Measurements from ENCODE around the gene ETV6.
A peak's percentile ranks its signal among the peaks of the same experiment; 100 is the strongest.

ETV6 gene

DNA sequence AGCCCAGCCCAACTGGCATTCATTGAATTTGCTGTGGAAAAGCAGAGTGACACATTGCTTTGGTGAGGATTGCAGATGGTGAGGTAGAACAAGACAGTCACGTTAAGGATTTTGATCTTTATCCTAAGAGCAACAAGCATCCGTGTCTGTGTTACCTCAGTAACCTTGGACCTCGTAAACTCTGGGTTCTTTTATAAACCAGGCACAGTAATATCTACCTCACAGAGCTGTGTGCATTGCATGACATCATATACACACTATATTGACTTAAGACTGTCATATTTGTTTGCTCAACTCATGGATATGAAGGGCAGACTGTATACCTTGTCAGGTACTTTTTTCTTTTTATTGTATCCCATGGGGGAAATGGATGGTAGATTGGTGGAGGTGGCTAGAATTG, 156.2 kb downstream of the ETV6 start:
- DNase-seq (ENCODE audit: low spot score): peak; percentile 26

GRCh38 chr12:11807458-11807857, 158.0 kb downstream of the ETV6 start:
- no peak for DNase-seq (ENCODE audit: low spot score)

GRCh38 chr12:11808931-11809330, 159.5 kb downstream of the ETV6 start:
- no peak for DNase-seq (ENCODE audit: low spot score)

GRCh38 chr12:11810206-11810545, 160.7 kb downstream of the ETV6 start:
- DNase-seq (ENCODE audit: low spot score): no peak

DNA sequence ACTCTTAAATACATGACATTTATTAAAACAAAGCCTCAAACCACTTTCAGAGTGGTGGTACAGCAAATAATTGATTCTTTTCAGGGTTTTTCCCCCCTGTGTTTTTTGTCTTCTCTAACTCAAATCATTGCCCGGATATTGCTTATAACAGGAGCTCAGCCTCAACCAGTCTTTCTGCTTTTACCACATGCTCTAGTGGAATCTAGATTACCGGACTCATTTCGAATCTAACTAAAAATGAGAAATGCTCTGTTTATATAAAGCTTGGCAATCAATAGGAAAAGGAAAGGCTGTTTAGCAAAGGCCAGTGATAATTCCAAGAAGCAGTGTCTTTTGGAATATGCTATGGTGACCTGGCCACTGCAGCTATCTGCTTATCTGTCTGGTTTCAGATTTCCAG, 161.5 kb downstream of the ETV6 start:
- no peak for DNase-seq (ENCODE audit: low spot score)

GRCh38 chr12:11812241-11812585, 162.7 kb downstream of the ETV6 start:
- DNase-seq (ENCODE audit: low spot score): no peak

GRCh38 chr12:11812586-11813437, 163.3 kb downstream of the ETV6 start:
- no peak for DNase-seq (ENCODE audit: low spot score)

GRCh38 chr12:11813438-11813813, 164.0 kb downstream of the ETV6 start:
- no peak for DNase-seq (ENCODE audit: low spot score)

DNA sequence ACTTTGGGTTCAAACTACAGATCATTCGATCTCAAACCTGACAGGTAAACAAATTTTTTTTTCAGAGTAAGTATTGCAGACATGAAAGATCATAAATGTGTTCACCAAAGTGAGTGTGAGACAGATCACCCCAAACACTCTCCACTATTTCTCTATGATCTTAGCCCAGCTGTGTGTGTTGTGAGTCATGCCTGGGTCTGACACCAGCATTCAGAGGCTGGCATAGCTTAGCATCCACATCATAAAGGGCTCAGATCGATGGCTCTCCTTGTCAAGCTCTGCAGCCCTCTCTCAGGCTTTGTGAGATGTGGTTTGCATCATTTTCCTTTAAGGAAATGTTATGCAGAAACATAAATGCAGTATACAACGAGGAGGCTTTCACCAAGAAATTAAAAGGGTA, 164.9 kb downstream of the ETV6 start:
- no peak for DNase-seq (ENCODE audit: low spot score)

DNA sequence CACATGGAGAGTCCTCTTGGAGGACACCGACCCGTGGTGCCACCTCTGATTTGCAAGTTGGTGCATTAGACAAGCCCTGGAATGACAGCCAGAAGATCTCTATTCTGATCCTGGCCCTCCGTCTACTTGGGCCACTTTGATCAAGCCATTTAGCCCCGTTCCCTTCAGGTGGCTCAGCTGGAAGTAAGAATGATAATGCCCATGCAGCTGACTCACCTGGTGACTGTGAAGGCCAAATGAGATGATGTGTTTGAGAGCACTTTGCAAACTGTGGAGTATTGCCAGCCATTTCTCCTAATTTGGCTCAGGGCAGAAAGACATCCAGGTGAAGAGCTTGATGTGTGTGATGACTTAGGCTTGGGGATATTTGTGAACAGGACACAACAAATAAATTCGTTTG, 165.9 kb downstream of the ETV6 start:
- DNase-seq (ENCODE audit: low spot score): no peak

DNA sequence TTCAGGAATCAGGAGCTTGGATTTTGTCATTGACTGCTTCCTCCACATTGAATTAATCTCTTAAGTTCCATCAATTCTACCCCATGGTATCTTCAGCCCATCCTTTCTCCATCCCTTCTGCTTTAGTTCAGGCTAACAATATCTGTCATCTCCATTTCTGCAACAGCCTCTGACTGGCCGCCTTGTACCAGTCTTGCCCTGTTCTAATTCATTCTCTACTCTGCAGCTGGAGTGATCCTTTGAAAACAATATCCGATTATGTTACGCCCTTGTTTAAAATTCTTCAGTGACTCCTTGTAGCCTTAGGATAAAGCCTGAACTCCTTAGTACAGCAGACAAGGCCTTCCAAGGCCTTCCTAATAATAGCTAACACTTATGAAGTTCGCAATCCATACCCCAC, 170.2 kb downstream of the ETV6 start:
- DNase-seq (ENCODE audit: low spot score): no peak

DNA sequence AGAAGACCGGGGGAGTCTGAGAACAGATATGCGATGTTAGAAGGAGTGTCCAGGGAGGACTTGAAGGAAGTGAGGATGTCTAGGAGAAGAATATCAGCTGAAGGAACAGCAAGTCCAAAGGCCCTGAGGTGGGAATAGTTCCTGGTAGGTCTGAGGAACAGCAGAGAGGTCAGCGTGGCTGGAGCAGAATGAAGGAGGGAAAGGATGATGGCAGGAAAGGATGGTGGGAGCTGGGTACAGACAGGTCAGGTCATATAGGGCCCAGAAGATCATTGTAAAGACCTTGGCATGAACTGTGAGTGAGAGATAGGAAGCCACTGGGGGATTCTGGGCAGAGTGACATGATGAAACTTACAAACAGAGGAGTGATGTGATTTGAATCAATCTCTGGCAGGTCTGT, 171.0 kb downstream of the ETV6 start:
- no peak for DNase-seq (ENCODE audit: low spot score)

DNA sequence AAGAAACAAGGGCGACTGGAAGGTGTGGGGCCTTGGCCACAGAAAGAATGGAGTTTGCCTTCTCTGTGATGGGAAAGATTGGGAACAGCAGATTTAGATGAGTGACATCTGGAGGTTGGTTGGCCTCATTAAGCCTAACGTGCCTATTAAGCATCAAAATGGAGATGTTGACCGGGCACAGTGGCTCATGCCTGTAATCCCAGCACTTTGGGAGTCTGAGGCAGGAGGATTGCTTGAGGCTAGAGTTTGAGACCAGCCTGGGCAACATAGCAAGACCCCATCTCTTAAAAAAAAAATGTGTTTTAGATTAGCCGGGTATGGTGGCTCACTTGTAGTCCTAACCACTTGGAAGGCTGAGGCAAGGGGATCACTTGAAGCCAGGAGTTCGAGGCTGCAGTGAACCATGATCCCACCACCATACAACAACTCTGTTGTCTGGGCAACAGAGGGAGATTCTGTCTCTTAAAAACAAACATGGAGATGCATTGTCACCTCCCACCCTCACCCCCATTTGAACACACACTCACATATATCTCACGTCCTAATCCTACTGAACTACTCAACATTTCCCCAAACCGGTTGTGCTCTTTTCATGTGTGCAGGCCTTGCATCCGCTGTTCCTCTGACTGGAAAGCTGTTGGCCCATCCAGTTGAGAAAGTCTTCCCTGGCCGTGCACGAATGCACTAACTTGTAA, 172.1 kb downstream of the ETV6 start:
- no peak for DNase-seq (ENCODE audit: low spot score)

- no peak for DNase-seq (ENCODE audit: low spot score)
Measured at GRCh38 chr12:11822081-11822834, 172.8 kb downstream of the ETV6 start.

DNA sequence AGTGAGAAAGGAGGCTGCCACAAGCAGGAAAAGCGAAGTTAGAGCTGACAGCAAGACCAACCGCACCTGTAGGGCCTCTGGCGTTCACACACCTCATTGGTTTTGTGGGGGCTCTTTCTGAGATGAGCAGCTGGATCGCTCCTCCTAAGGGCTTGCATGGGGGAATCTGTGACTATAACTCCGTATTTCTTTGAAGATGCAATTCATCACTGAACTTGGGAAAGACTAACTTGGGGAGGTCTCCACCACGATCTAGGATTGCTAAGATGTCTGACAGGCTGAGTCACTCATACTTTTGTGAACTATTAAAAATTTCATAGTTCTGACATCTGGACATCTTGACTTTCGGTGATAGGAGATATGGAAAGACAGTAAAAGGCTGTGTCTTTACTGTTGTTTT, 173.6 kb downstream of the ETV6 start:
- DNase-seq (ENCODE audit: low spot score): no peak

DNA sequence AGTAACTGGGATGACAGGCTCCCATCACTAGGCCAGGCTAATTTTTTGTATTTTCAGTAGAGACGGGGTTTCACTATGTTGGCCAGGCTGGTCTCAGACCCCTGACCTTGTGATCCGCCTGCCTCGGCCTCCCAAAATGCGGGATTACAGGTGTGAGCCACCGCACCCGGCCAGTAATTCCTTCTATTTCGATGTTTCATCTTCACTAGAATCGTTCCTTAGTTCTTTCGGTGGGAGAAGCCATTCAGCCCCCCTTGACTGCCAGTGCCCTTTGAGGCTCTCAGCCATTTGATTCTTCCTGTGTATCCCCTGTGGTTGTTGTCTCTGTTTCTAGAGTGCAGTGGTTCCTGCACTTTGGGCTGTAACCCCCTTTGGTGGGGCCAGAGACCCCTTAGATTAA, 174.1 kb downstream of the ETV6 start:
- DNase-seq (ENCODE audit: low spot score): no peak

DNA sequence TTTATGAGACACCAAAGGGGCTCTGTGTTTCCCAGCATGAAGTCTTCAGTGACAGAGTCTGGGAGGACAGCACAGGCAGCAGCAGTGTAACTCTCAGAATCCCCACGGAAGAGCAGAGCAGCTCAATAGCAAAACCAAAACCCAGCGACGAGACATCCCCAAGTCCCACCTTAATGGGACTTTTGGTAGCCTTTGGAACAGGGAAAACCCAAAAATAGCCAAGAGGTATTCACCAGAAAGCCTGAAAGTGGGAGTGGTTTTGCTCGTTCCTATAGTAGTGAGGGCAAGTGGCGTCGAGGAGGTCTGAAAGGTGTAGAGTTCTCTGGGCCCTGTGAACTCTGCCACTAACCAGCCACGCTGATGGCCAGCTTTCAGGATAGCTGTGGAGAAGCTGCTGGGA, 174.6 kb downstream of the ETV6 start:
- no peak for DNase-seq (ENCODE audit: low spot score)

GRCh38 chr12:11824736-11825135, 175.3 kb downstream of the ETV6 start:
- no peak for DNase-seq (ENCODE audit: low spot score)

- no peak for DNase-seq (ENCODE audit: low spot score)
Measured at GRCh38 chr12:11825278-11825677, 175.8 kb downstream of the ETV6 start.

- DNase-seq (ENCODE audit: low spot score): no peak
Measured at GRCh38 chr12:11826574-11826973, 177.1 kb downstream of the ETV6 start.

GRCh38 chr12:11827091-11828061, 177.9 kb downstream of the ETV6 start:
- no peak for DNase-seq (ENCODE audit: low spot score)

- no peak for DNase-seq (ENCODE audit: low spot score)
Measured at GRCh38 chr12:11829764-11830194, 180.3 kb downstream of the ETV6 start.

Measured in HuH-7.5 (cell line).